Measurements from ENCODE around the gene FOCAD. TPM values are rescaled to one million over a fixed set of nuclear protein-coding genes. Genes with fewer than 3 reads are reported as not detected.
"Not testable (repeated sequence)": the region's sequence is repeated elsewhere in the genome, so short reads cannot be mapped to it uniquely, and the experiment has no call there.

FOCAD gene
- total RNA-seq, 1 donor from 2014 or later = 104 TPM

DNA sequence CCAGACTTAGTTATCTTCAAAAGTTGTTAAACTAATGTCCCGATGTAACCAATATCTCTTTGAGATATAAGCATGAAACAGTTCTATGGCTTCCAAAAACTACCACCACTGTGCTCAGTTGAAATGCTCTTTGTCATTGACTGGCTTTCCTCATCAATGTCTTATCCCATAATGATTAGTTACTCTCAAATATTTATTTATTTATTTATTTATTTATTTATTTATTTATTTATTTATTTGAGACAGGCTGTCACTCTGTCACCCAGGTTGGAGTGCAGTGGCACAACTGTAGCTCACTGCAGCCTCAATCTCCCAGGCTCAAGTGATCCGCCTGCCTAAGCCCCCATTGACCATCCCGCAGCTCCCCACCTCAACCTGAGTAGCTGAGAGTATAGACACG is 33.7 kb upstream of the FOCAD start:
- Mint-ChIP-seq H3K9me3 (ENCODE audit: unreplicated experiment) (peaks cover 7% of the 10 kb centered on the region), H3K4me3 (ENCODE audit: unreplicated experiment) (no peak overlapping the region), H3K4me1 (ENCODE audit: low read depth, unreplicated experiment) (no peaks in the 10 kb centered on the region), H3K36me3 (ENCODE audit: unreplicated experiment) (peaks cover 15% of the 10 kb centered on the region), H3K27ac (ENCODE audit: unreplicated experiment) (no peak overlapping the region), H3K27me3 (ENCODE audit: unreplicated experiment) (no peaks in the 10 kb centered on the region)
- DNase-seq = no peak
- TF ChIP-seq, protein P1, sequence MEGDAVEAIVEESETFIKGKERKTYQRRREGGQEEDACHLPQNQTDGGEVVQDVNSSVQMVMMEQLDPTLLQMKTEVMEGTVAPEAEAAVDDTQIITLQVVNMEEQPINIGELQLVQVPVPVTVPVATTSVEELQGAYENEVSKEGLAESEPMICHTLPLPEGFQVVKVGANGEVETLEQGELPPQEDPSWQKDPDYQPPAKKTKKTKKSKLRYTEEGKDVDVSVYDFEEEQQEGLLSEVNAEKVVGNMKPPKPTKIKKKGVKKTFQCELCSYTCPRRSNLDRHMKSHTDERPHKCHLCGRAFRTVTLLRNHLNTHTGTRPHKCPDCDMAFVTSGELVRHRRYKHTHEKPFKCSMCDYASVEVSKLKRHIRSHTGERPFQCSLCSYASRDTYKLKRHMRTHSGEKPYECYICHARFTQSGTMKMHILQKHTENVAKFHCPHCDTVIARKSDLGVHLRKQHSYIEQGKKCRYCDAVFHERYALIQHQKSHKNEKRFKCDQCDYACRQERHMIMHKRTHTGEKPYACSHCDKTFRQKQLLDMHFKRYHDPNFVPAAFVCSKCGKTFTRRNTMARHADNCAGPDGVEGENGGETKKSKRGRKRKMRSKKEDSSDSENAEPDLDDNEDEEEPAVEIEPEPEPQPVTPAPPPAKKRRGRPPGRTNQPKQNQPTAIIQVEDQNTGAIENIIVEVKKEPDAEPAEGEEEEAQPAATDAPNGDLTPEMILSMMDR (IDR thresholded peaks at IDR 0.05; ENCODE audit: partially characterized antibody, unreplicated experiment) = no peak

DNA sequence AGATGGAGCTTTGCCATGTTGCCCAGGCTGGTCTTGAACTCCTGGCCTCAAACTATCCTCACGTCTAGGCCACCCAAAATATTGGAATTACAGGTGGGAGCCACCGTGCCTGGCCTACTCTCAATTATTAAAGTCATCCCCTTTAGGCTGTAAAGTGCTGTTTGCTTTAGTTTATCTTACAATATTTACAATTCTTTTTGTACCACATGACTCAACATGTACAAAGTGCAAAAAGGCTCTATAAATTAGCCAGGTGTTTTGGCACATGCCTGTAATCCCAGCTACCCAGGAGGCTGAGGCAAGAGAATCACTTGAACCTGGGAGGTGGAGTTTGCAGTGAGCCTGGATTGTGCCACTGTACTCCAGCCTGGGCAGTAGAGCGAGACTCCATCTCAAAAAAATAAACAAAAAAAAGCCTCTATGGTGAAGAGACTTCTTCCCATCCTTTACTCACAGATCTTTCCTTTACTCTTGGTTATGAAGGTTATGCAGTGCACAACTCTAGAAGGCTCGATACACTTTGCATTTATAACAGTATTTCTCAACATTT is 33.2 kb upstream of the FOCAD start:
- Mint-ChIP-seq H3K27me3 (ENCODE audit: unreplicated experiment) (no peaks in the 10 kb centered on the region), H3K4me3 (ENCODE audit: unreplicated experiment) (no peak overlapping the region), H3K9me3 (ENCODE audit: unreplicated experiment) (peaks cover 8% of the 10 kb centered on the region), H3K27ac (ENCODE audit: unreplicated experiment) (no peak overlapping the region), H3K4me1 (ENCODE audit: low read depth, unreplicated experiment) (no peaks in the 10 kb centered on the region), H3K36me3 (ENCODE audit: unreplicated experiment) (peaks cover 18% of the 10 kb centered on the region)
- DNase-seq = no peak
- TF ChIP-seq, protein P1 (IDR thresholded peaks at IDR 0.05; ENCODE audit: partially characterized antibody, unreplicated experiment) = no peak

DNA sequence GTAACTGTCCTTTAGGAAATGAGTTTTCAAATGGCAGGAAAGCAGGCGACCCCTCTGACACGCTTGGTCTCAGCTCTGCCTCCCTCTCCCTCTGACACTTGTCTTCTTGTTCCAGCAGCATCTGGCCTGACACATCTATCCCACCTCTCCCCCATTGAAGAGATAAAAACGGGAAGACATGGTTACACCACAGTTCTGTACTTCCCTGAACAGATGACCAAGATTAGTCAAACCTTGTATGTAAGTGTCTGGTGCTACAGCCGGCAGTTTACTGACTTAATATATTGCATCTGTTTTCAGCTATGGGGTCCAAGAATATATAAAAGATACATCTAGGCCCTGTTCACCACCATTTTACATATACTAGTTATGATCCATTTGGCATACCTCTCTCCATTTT is 32.1 kb upstream of the FOCAD start:
- Mint-ChIP-seq H3K9me3 (ENCODE audit: unreplicated experiment) (peaks cover 8% of the 10 kb centered on the region), H3K36me3 (ENCODE audit: unreplicated experiment) (peaks cover 18% of the 10 kb centered on the region), H3K4me1 (ENCODE audit: low read depth, unreplicated experiment) (no peaks in the 10 kb centered on the region), H3K27me3 (ENCODE audit: unreplicated experiment) (no peaks in the 10 kb centered on the region), H3K27ac (ENCODE audit: unreplicated experiment) (no peak overlapping the region), H3K4me3 (ENCODE audit: unreplicated experiment) (no peak overlapping the region)
- no peak for DNase-seq
- TF ChIP-seq, protein P1 (IDR thresholded peaks at IDR 0.05; ENCODE audit: partially characterized antibody, unreplicated experiment) = no peak

DNA sequence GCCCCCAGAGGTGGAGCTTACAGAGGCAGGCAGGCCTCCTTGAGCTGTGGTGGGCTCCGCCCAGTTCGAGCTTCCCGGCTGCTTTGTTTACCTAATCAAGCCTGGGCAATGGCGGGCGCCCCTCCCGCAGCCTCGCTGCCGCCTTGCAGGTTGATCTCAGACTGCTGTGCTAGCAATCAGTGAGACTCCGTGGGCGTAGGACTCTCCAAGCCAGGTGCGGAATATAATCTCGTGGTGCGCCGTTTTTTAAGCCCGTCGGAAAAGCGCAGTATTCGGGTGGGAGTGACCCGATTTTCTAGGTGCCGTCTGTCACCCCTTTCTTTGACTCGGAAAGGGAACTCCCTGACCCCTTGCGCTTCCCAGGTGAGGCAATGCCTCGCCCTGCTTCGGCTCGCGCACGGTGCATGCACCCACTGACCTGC is 25.8 kb upstream of the FOCAD start:
- Mint-ChIP-seq H3K36me3 (ENCODE audit: unreplicated experiment) (peaks cover 18% of the 10 kb centered on the region), H3K9me3 (ENCODE audit: unreplicated experiment) (peaks cover 14% of the 10 kb centered on the region)
- not testable (repeated sequence) for H3K4me1 Mint-ChIP-seq (ENCODE audit: low read depth, unreplicated experiment); H3K27me3 Mint-ChIP-seq (ENCODE audit: unreplicated experiment); H3K27ac Mint-ChIP-seq (ENCODE audit: unreplicated experiment); H3K4me3 Mint-ChIP-seq (ENCODE audit: unreplicated experiment)
- DNase-seq = peak; percentile 50

DNA sequence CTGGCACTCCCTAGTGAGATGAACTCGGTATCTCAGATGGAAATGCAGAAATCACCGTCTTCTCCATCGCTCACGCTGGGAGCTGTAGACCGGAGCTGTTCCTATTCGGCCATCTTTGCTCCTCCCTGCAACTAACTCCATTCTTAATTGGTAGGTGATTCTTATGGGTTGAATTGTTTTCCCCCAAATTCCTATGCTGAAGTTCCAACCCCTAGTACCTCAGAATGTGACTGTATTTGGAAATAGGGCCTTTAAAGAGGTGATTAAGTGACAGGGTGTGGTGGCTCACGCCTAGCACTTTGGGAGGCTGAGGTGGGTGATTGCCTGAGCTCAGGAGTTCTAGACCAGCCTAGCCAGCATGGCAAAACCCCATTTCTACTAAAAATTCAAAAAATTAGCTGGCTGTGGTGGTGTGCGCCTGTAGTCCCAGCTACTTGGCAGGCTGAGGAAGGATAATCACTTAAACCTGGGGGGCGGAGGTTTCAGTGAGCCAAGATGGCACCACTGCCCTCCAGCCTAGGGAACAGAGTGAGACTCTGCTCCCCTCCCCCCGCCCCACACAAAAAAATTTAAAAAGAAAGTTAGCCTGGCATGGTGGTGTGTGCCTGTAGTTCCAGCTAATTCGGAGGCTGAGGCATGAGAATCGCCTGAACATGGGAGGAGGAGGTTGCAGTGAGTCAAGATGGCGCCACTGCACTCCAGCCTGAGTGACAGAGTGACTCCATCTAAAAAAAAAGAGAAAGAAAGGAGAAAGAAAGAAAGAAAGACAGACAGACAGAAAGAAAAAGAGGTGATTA is 25.2 kb upstream of the FOCAD start:
- no peak overlapping the region for H3K4me3 Mint-ChIP-seq (ENCODE audit: unreplicated experiment)
- peaks cover 8% of the 10 kb centered on the region for H3K4me1 Mint-ChIP-seq (ENCODE audit: low read depth, unreplicated experiment)
- DNase-seq = peak; percentile 21
- no peak overlapping the region for H3K27ac Mint-ChIP-seq (ENCODE audit: unreplicated experiment)
- H3K27me3 Mint-ChIP-seq (ENCODE audit: unreplicated experiment) = peaks cover 3% of the 10 kb centered on the region
- H3K9me3 Mint-ChIP-seq (ENCODE audit: unreplicated experiment) = peaks cover 13% of the 10 kb centered on the region
- H3K36me3 Mint-ChIP-seq (ENCODE audit: unreplicated experiment) = peaks cover 18% of the 10 kb centered on the region
- TF ChIP-seq, protein P1 (IDR thresholded peaks at IDR 0.05; ENCODE audit: partially characterized antibody, unreplicated experiment) = no peak
